NCI-H2196 treated with DMSO at 0.1 percent for 48 hours (cell line): ENCODE data around the gene SPP1.
"Not testable (repeated sequence)": the region's sequence is repeated elsewhere in the genome, so short reads cannot be mapped to it uniquely, and the experiment has no call there.

Experiments used
- DNase-seq: peaks from one replicate; lab custom pipeline; 2025; ENCODE audit not compliant: unreplicated experiment; lab: John Stamatoyannopoulos, UW

The SPP1 gene

DNA sequence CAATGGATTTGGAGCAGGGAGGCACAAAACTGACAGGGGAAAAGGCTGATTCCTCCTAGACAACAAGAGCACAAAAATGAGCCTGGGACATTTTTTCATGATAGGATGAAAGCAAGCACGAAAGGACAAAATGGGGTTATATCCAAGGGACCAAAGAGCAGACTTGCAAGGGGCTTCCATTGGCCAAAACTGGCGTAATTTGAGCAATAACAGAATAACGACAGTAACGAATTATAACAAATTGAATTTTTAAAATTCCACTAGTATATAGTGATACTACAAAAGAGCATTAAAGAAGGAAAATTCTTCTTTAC, 10.3 kb downstream of the SPP1 start:
- no peak for DNase-seq

DNA sequence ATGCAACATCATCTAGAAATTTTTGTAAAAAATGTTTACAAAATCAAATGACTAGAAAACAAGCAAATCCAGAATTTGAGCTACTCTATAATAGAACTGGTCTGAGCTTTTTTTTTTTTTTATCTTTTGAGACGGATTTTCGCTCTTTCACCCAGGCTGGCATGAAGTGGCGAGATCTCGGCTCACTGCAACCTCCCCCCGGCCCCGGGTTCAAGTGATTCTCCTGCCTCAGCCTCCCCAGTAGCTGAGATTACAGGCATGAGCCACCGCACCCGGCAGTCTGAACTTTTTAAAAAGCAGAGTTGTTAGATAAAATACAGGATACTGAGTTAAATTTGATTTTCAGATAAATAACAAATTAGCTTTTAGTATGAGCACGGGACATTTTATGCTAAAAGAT, 11.0 kb downstream of the SPP1 start:
- no peak for DNase-seq

DNA sequence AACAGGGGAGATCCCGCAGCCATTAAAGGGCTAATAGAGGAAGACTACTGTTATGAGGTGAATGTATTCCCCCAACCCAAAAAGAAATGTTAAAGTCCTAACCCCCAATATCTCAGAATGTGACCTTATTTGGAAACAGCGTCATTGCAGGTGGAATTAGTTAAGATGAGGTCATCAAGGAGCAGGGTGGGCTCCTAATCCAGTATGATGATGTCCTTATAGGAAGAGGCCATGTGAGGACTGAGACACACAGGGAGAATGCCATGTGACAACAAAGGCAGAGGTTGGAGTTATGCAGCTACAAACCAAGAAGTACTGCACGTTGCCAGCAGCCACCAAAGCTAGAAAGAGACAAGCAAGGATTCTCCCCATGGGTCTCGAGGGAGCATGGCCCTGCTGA, 14.3 kb downstream of the SPP1 start:
- no peak for DNase-seq

GRCh38 chr4:87995435-87995834, 19.9 kb downstream of the SPP1 start:
- no peak for DNase-seq

DNA sequence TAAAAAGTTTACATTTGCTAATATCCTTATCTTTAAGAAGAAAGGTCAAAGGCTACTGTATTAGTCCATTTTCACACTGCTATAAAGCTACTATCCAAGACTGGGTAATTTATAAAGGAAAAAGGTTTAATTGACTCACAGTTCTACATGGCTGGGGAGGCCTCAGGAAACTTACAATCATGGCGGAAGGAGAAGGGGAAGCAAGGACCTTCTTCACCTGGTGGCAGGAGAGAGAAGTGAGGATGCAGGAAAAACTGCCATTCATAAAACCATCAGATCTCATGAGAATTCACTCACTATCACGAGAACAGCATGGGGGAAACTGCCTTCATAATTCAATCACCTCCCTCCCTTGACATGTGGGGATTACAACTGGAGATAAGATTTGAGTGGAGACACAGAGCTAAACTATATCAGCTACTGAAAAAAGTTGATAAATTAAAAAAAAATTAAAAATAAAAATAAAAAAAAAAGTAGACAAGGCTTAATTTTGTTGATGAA, 23.7 kb downstream of the SPP1 start:
- DNase-seq = not testable (repeated sequence)

GRCh38 chr4:88001871-88002270, 26.4 kb downstream of the SPP1 start:
- no peak for DNase-seq

DNA sequence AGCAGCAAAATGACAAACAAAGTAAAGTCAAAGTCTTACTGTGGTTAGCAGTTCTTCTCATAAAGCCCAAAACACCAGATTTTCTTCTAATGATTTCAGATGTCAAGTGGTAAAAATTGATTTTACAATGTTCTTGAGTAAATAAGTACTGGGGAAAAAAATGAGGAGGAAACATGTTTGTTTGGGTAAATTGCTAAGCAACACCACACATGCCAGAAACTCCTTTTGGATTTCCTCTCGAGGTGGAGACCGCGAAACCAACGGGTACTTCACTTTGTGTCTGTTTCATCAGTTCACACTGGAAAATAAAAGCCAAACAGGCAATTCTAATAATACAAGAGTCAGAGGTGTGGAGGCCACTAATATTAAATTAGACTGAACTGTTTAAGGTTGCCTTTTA, 27.3 kb downstream of the SPP1 start:
- no peak for DNase-seq

- DNase-seq = no peak
Observed at GRCh38 chr4:88003261-88003660, 27.7 kb downstream of the SPP1 start.

- DNase-seq = no peak
Observed at GRCh38 chr4:88005076-88005475, 29.6 kb downstream of the SPP1 start.

DNA sequence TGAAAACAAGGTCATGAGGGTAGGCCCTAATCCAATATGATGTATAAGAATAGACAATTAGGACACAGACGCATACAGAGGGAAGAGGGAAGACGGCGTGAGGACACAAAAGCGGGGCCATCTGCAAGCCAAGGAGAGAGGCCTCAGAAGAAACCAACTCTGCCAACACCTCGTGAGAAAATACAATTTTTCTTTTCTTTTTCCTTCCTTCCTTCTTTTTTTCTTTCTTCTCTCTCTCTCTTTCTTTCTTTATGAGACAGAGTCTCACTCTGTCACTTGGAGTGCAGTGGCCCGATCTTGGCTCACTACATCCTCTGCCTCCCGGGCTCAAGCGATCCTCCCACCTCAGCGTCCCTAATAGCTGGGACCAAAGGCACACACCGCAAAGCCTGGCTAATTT, 30.4 kb downstream of the SPP1 start:
- DNase-seq = no peak

DNA sequence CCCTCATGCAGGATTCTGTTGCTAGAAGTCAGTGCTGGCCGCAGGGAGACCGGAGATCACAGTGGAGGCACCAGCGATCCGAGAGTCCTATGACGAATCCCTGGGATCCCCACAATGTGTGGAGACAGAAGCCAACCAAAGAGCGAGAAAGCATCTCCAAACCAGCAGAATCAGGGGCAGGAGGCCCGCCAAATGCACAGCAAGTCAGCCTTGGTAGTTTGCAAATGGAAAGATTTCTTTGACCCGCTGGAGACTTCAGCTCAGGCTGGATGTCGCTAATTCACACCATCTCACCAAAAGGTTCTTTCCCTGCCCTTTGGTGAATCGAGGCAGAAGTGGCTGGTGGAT, 31.4 kb downstream of the SPP1 start:
- no peak for DNase-seq

DNA sequence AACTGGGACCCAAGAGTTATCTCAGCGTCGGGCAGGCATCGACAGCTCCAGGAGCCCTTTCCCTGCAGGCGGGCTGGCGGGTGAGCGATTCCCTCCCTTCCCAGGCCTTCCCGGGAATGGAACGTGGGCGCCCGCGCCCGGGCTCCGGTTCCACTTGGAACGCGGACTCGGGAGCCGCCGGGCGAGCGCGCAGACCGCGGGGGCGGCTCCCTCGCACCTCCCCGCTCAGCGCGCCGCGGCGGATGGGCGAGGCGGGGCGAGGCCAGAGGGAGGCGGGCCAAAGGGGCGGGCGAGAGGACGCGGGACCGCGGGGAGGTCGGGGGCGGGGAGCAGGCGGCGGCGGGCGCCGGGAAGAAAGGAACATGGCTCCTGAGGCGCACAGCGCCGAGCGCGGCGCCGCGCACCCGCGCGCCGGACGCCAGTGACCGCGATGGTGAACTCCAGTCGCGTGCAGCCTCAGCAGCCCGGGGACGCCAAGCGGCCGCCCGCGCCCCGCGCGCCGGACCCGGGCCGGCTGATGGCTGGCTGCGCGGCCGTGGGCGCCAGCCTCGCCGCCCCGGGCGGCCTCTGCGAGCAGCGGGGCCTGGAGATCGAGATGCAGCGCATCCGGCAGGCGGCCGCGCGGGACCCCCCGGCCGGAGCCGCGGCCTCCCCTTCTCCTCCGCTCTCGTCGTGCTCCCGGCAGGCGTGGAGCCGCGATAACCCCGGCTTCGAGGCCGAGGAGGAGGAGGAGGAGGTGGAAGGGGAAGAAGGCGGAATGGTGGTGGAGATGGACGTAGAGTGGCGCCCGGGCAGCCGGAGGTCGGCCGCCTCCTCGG, 32.0 kb downstream of the SPP1 start, which contains the start of gene PKD2:
Gene PKD2, plus strand, starts transcription at position 332 of the 818 bp plus-strand sequence. Its CDS starts 99 bp downstream, at position 431.
- peak; percentile 6 for DNase-seq

DNA sequence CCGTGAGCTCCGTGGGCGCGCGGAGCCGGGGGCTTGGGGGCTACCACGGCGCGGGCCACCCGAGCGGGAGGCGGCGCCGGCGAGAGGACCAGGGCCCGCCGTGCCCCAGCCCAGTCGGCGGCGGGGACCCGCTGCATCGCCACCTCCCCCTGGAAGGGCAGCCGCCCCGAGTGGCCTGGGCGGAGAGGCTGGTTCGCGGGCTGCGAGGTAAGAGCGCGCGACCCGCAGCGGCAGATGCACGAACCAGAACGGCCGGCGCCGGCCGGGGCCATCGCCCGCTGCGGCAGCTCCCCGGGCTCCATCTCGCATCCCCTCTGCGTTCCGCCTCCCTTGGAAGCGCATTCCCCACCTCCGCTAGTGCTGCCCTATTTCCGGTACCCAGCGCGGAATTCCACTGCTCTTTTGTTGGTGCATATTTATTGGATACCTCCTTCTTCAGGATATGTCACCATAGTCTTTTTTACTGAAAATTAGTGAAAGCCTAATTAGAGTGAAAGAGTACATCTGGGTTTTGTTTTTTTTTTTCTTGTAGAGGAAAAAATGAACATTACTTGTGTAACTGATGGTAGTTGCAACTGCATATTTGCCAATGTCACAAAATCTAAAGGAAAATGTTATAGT, 32.7 kb downstream of the SPP1 start:
- DNase-seq = no peak

GRCh38 chr4:88008743-88009171, 33.2 kb downstream of the SPP1 start:
- DNase-seq = no peak

- DNase-seq = no peak
Observed at GRCh38 chr4:88009871-88010270, 34.4 kb downstream of the SPP1 start.

DNA sequence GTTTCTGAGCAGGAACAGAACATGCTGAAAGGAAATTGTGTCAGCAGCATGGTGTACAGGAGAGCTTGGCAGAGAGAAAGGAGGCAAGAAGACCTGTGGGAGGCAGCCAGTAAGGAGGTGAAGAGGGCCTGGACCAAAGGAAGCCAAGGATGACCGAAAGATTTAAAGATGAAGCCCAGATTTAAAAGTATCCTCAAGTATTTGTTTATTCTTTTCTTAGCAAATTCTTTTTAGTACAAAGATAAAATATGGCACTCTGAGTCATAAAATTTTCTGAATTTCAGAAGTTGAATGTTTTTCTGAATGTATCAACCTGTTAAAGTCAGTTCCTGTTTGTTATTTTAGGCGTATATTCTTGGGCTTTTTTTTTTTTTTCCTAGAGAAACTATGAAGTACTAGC, 35.5 kb downstream of the SPP1 start:
- no peak for DNase-seq

DNA sequence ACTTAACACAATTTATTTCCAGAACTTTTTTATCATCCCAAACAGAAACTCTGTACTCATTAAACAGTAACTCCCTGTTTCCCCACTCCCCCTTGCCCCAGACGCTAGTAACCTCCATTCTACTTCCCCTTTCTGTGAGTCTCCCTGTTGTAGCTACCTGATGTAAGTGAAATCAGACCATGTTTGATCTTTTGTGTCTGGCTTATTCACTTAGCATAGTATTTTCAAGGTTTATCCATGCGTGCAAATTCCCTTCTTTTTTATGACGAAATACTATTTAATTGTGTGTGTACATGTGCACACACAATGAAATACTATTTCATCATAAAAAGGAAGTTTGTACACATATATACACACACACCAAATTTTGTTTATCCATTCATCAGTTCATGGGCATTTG, 37.1 kb downstream of the SPP1 start:
- no peak for DNase-seq

GRCh38 chr4:88014386-88014905, 38.9 kb downstream of the SPP1 start:
- no peak for DNase-seq

- no peak for DNase-seq
Observed at GRCh38 chr4:88015659-88016295, 40.3 kb downstream of the SPP1 start.

- DNase-seq = no peak
Observed at GRCh38 chr4:88017516-88018297, 42.2 kb downstream of the SPP1 start.

DNA sequence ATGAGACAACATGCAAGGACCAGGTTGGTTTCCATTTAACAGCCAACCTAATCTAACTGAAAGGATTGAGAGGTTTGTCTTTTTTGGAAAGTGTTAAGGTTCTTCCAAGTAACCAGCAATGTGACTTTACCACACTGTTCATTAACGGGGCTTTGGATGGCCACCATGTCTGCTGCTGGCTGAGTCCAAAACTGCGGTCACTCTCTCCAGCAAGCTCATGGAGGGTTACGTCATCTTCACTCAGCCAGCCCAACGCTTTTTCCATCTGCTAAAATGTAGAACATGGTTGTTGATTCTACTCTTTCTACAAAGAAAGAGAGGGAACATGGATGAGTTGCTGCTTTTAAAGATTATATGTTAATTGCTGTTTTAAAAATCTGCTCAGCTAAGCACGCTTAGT, 43.0 kb downstream of the SPP1 start:
- no peak for DNase-seq
